SK-N-SH (cell line): ENCODE results near the gene KAT5. TPM values are rescaled to one million over a fixed set of nuclear protein-coding genes. Genes with fewer than 3 reads are reported as not detected.

ENCODE experiments used
- CTCF ChIA-PET: fragments of 300-600, 350-600 bp; formaldehyde crosslinking; extraction: SDS; loops from one replicate; lab custom pipeline; 2021; lab: Yijun Ruan, JAX
- POLR2A ChIA-PET: fragments of 350-600 bp; sonication (Branson Sonifier 250); formaldehyde crosslinking; extraction: SDS; loops from one replicate; lab custom pipeline; 2020; ENCODE audit warnings: antibody characterized with exemption, inconsistent platforms; lab: Yijun Ruan, JAX
- DNase-seq: peaks from one replicate; pipeline ENCODE4 v3.0.0; 2012
- H2AFZ ChIP-seq: fragments of 200-600 bp; sonication (generic); 2 replicates; pipeline ENCODE4 v1.8.1; 2016; ENCODE audit warnings: antibody characterized with exemption, mild to moderate bottlenecking, low read depth
- H3F3A ChIP-seq: fragments of 200-600 bp; sonication (generic); replicated peaks from 2 replicates; pipeline ENCODE3; 2016; ENCODE audit warnings: antibody characterized with exemption, mild to moderate bottlenecking; ENCODE audit not compliant: insufficient read depth
- H3K27ac ChIP-seq, 2 experiments: fragments of 200-500 bp in 1 of 2; fragments of 200-600 bp in 1 of 2; sonication (Bioruptor generic) in 1 of 2; sonication (generic), shearing (Covaris generic) in 1 of 2; 2 replicates each; pipeline versions ENCODE4 v1.5.1 to v1.6.1; 2014 to 2016; ENCODE audit warnings: low read depth in 2 of 2, inconsistent platforms in 1 of 2, low read length in 1 of 2, mild to moderate bottlenecking in 1 of 2, mixed read lengths in 1 of 2
- H3K27me3 ChIP-seq: fragments of 200-600 bp; sonication (generic), shearing (Covaris generic); 2 replicates; pipeline ENCODE4 v1.6.1; 2016; ENCODE audit warnings: mixed run types; ENCODE audit not compliant: insufficient read depth
- H3K36me3 ChIP-seq, 2 experiments: fragments of 200-500 bp in 1 of 2; fragments of 200-600 bp in 1 of 2; sonication (Bioruptor generic) in 1 of 2; sonication (generic) in 1 of 2; replicated peaks in 1 of 2; 2 replicates each; pipeline versions ENCODE3 to v1.5.1; 2014 to 2016; ENCODE audit warnings: low read length in 1 of 2, mild to moderate bottlenecking in 1 of 2; ENCODE audit not compliant: insufficient read depth in 2 of 2, control insufficient read depth in 1 of 2
- H3K4me1 ChIP-seq, 2 experiments: fragments of 200-500 bp in 1 of 2; fragments of 200-600 bp in 1 of 2; sonication (Bioruptor generic) in 1 of 2; sonication (generic), shearing (Covaris generic) in 1 of 2; 2 replicates each; pipeline versions ENCODE4 v1.5.1 to v1.6.1; 2014 to 2016; ENCODE audit warnings: low read depth in 1 of 2, low read length in 1 of 2, mixed run types in 1 of 2; ENCODE audit not compliant: insufficient read depth in 2 of 2, control insufficient read depth in 1 of 2
- H3K4me2 ChIP-seq: fragments of 200-600 bp; sonication (generic), shearing (Covaris generic); 2 replicates; pipeline ENCODE4 v1.6.1; 2017; ENCODE audit warnings: mixed run types
- H3K4me3 ChIP-seq, 2 experiments: fragments of 200-500 bp in 1 of 2; fragments of 200-600 bp in 1 of 2; sonication (Bioruptor generic) in 1 of 2; sonication (generic), shearing (Covaris generic) in 1 of 2; 2 replicates each; pipeline versions ENCODE4 v1.5.1 to v1.8.1; 2014 to 2016; ENCODE audit warnings: low read depth in 2 of 2, inconsistent platforms in 1 of 2, low read length in 1 of 2, mild to moderate bottlenecking in 1 of 2, mixed read lengths in 1 of 2, moderate library complexity in 1 of 2
- H3K79me2 ChIP-seq: fragments of 200-600 bp; sonication (generic); 2 replicates; pipeline ENCODE4 v1.8.1; 2017; ENCODE audit warnings: mild to moderate bottlenecking; ENCODE audit not compliant: insufficient read depth
- H3K9ac ChIP-seq: fragments of 200-600 bp; sonication (generic); 2 replicates; pipeline ENCODE4 v1.6.1; 2017; ENCODE audit warnings: mixed run types
- H3K9me2 ChIP-seq: fragments of 200-600 bp; sonication (generic); 2 replicates; pipeline ENCODE4 v1.6.1; 2017; ENCODE audit warnings: mixed run types
- H3K9me3 ChIP-seq: fragments of 200-600 bp; sonication (generic); 2 replicates; pipeline ENCODE4 v1.6.1; 2017; ENCODE audit warnings: mixed run types, mild to moderate bottlenecking, moderate library complexity
- H4K20me1 ChIP-seq: fragments of 200-600 bp; sonication (generic); 2 replicates; pipeline ENCODE4 v1.6.1; 2017; ENCODE audit warnings: mild to moderate bottlenecking, mixed run types; ENCODE audit not compliant: insufficient read depth
- CTCF ChIP-seq: fragments of 200-600 bp; sonication (generic); IDR thresholded peaks from 2 replicates; pipeline ENCODE4 v1.6.1; 2017; ENCODE audit warnings: antibody characterized with exemption, mild to moderate bottlenecking, moderate library complexity
- EZH2phosphoT487 ChIP-seq: fragments of 200-600 bp; sonication (generic); IDR thresholded peaks from 2 replicates; pipeline ENCODE4 v1.6.1; 2017; ENCODE audit warnings: low read depth, mixed run types, mild to moderate bottlenecking, antibody characterized with exemption, moderate library complexity, borderline replicate concordance
- FOXJ3 ChIP-seq: sonication (generic); formaldehyde crosslinking; IDR thresholded peaks from 2 replicates; pipeline ENCODE4 v1.5.1; 2020; ENCODE audit warnings: mild to moderate bottlenecking, missing genetic modification reagents
- FOXM1 ChIP-seq: IDR thresholded peaks from 2 replicates; pipeline ENCODE4 v1.4.0; 2012; ENCODE audit warnings: low read depth, mild to moderate bottlenecking
- GATA2 ChIP-seq: sonication (generic); formaldehyde crosslinking; IDR thresholded peaks from 2 replicates; pipeline ENCODE4 v1.5.0; 2020; ENCODE audit warnings: mild to moderate bottlenecking, missing genetic modification reagents
- JUND ChIP-seq: IDR thresholded peaks from 2 replicates; pipeline ENCODE4 v1.4.0; 2012
- NFIC ChIP-seq: IDR thresholded peaks from 2 replicates; pipeline ENCODE4 v1.4.0; 2012; ENCODE audit warnings: borderline replicate concordance
- POLR2AphosphoS5 ChIP-seq: IDR thresholded peaks from 2 replicates; pipeline ENCODE4 v1.6.1; 2012; ENCODE audit warnings: low read depth, low read length
- RAD21 ChIP-seq: IDR thresholded peaks from 2 replicates; pipeline ENCODE4 v1.6.1; 2012; ENCODE audit warnings: mild to moderate bottlenecking, low read length
- SIN3A ChIP-seq: IDR thresholded peaks from 2 replicates; pipeline ENCODE4 v1.6.1; 2012; ENCODE audit warnings: low read depth, mild to moderate bottlenecking, low read length, moderate library complexity, borderline replicate concordance
- SMC3 ChIP-seq: IDR thresholded peaks from 2 replicates; pipeline ENCODE4 v1.6.1; 2012; ENCODE audit warnings: low read depth, low read length, improper control_type of control experiment
- TAF1 ChIP-seq: IDR thresholded peaks from 2 replicates; pipeline ENCODE4 v1.6.1; 2012; ENCODE audit warnings: low read depth, mild to moderate bottlenecking, low read length, moderate library complexity, borderline replicate concordance
- TCF12 ChIP-seq: IDR thresholded peaks from 2 replicates; pipeline ENCODE4 v1.4.0; 2012
- TEAD4 ChIP-seq: IDR thresholded peaks from 2 replicates; pipeline ENCODE4 v1.4.0; 2012; ENCODE audit warnings: mild to moderate bottlenecking, borderline replicate concordance; ENCODE audit not compliant: insufficient read depth
- YY1 ChIP-seq: IDR thresholded peaks from 2 replicates; pipeline ENCODE4 v1.4.0; 2012; ENCODE audit warnings: low read depth, mild to moderate bottlenecking
- ZBTB33 ChIP-seq: IDR thresholded peaks from 2 replicates; pipeline ENCODE4 v1.4.0; 2012; ENCODE audit warnings: low read depth, borderline replicate concordance
- WGBS: methylation state at CpG from one replicate; pipeline ENCODE4 v1.1.6; 2017; ENCODE audit warnings: low lambda C conversion rate; 5-methylcytosine and 5-hydroxymethylcytosine counted together
- polyA plus RNA-seq, 3 experiments: library from polyadenylated mRNA; depleted of rRNA; stranded (reverse); fragments of >200 nt; gene quantifications; 2 replicates each; pipeline ENCODE4 v1.2.3, GENCODE V29; 2012

KAT5 gene
- polyA plus RNA-seq, 1 of the 3 experiments (the other 2 are of a cell fraction): 51.9 TPM

- ChIA-PET POLR2A (no interaction called here), CTCF (interaction anchor here (1.0 to 4.1 kb wide), 18 partner anchors 8 to 168 kb away, joined by 4 to 59 read pairs (median 12); partner anchors contain the start of genes AP5B1, KAT5 and RNASEH2C)
- 25% methylated on average over 8 of the region's 10 CpGs for WGBS
Observed at GRCh38 chr11:65743681-65744025, 31.6 kb downstream of the KAT5 start.

DNA sequence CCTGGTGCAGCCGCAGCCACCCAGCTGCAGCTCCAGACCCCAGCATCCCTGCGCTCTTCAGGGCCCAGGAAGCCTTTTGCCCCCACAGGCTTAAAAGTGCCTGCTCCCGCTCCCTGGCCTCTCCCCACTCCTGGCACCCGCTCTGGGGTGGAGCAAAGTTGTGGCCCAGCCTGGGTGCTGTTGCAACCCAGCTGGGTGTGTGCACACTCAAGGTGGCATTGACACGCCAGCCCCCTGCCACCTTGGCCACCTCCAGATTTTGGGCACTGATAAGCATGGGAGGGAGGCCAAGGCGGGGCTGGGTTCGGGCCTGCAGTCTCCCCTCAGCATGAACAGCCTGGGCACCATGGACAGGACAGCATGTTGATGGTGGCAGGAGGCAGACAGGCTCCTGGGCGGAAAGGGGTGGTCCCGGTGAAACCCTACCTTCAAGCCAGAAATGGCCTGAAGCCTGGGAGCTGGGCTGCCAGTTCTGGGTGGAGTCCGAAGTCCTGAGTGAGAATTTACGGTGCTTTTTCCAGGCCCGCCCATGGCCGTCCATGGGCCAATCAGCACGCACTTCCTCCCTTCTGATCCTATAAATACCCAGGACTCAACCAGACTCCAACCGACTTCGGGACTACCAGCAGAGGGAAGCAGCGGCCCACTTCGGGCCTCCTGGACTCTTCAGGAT is 32.1 kb downstream of the KAT5 start:
- H3K27me3 ChIP-seq: peaks cover 10% of the 10 kb centered on the region; the same call in 1 of the 2 replicates
- H4K20me1 ChIP-seq: no peaks in the 10 kb centered on the region
- no peaks in the 10 kb centered on the region for H3K79me2 ChIP-seq
- ChIA-PET POLR2A (interaction anchor here (1.1 to 1.3 kb wide), 3 partner anchors 25 to 108 kb away, joined by 4 to 10 read pairs (median 5); partner anchors contain the start of gene KAT5), CTCF (interaction anchor here (0.6 to 4.1 kb wide), 44 partner anchors 8 to 233 kb away, joined by 3 to 59 read pairs (median 5); partner anchors contain the start of genes AP5B1, CFL1, FIBP and KAT5)
- no peak overlapping the region for H3K4me3 ChIP-seq
- H2AFZ ChIP-seq: no peak overlapping the region
- no peaks in the 10 kb centered on the region for H3F3A ChIP-seq
- peak; percentile 73 for DNase-seq
- no peaks in the 10 kb centered on the region for H3K36me3 ChIP-seq
- no peak overlapping the region for H3K27ac ChIP-seq
- H3K9me2 ChIP-seq: no peaks in the 10 kb centered on the region
- H3K9ac ChIP-seq: no peak overlapping the region
- H3K4me2 ChIP-seq: no peak overlapping the region
- H3K4me1 ChIP-seq: peaks cover 0 to 10% of the 10 kb centered on the region in 2 experiments; a peak in 1 of 4 replicates
- TF ChIP-seq GATA2 (no peak), CTCF (peak; percentile 49), RAD21 (peak; percentile 69), SMC3 (peak; percentile 64)
- no peaks in the 10 kb centered on the region for H3K9me3 ChIP-seq
- 29% methylated on average over 6 of the region's 18 CpGs for WGBS

More at GRCh38 chr11:65743681-65744025, 31.6 kb downstream of the KAT5 start:
- Histone ChIP-seq H3F3A (no peaks in the 10 kb centered on the region), H3K9me2 (no peaks in the 10 kb centered on the region), H3K36me3 (no peaks in the 10 kb centered on the region), H3K4me1 (peaks cover 0 to 10% of the 10 kb centered on the region in 2 experiments; a peak in 1 of 4 replicates), H3K79me2 (no peaks in the 10 kb centered on the region), H4K20me1 (no peaks in the 10 kb centered on the region), H3K9me3 (no peaks in the 10 kb centered on the region), H2AFZ (no peak overlapping the region), H3K27me3 (peaks cover 10% of the 10 kb centered on the region; the same call in 1 of the 2 replicates), H3K4me3 (no peak overlapping the region), H3K4me2 (no peak overlapping the region), H3K9ac (no peak overlapping the region), H3K27ac (no peak overlapping the region)
- no peak for DNase-seq
- TF ChIP-seq TEAD4 (no peak), FOXM1 (no peak), SIN3A (no peak), ZBTB33 (no peak), FOXJ3 (CRISPR knock-in tag) (no peak), TCF12 (no peak), POLR2AphosphoS5 (no peak), JUND (no peak), YY1 (no peak), TAF1 (no peak), NFIC (no peak), EZH2phosphoT487 (no peak)
